GM19193 (cell line): ENCODE results near the gene ISG20.

ENCODE experiments used
- POLR2A ChIP-seq: IDR thresholded peaks from 4 replicates; pipeline ENCODE4 v1.6.1; 2011; ENCODE audit not compliant: insufficient read depth, insufficient read length; ENCODE audit errors: extremely low read depth

The ISG20 gene

DNA sequence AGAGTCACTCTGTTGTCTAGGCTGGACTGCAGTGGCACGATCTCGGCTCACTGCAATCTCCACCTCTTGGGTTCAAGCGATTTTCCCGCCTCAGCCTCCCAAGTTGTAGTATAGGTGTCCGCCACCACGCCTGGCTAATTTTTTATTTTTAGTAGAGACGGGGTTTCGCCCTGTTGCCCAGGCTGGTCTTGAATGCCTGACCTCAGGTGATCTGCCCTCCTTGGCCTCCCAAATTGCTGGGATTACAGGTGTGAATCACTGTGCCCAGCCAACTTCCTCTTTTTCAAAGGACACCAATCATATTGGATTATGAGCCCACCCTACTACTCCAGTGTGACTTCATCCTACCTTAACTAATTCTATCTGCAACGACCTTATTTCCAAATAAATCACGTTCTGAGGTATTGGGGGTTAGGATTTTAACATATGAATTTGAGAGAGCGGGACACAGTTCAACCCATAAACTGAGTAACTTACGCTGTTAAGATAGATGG, 3.2 kb downstream of the ISG20 start:
- TF ChIP-seq POLR2A, result no peak

DNA sequence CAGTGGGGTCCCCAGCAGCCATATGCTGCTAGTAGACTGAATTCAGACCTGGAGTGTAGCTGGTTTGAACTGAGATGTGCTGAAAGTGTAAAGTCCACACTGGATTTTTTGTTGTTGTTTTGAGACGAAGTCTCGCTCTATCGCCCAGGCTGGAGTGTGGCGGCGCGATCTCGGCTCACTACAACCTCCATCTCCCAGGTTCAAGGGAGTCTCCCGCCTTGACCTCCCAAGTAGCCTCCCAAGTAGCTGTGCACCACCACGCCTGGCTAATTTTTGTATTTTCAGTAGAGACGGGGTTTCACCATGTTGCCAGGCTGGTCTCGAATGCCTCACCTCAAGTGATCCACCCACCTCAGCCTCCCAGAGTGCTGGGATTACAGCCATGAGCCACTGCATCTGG, 3.7 kb downstream of the ISG20 start:
- peak; percentile 11 for TF ChIP-seq POLR2A

DNA sequence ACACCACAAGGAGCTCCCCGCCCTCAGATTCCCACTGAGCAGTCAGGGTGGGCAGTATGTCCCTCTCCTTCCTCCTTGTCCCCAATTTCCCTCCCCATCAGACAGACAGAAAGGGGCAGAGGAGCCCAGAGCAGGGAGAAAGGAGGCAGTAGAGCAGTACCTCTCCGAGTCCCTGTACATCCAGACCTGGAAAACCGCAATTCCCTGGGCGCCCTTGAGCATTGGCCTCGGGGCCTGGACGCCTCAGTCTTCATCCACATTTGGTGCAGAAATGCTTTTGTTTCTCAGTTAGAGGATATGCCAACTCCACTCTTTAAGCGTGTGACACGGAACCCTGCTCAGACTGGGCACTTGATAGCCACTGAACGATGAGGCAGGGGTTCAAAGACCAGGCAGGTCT, 5.9 kb downstream of the ISG20 start:
- no peak for TF ChIP-seq POLR2A

DNA sequence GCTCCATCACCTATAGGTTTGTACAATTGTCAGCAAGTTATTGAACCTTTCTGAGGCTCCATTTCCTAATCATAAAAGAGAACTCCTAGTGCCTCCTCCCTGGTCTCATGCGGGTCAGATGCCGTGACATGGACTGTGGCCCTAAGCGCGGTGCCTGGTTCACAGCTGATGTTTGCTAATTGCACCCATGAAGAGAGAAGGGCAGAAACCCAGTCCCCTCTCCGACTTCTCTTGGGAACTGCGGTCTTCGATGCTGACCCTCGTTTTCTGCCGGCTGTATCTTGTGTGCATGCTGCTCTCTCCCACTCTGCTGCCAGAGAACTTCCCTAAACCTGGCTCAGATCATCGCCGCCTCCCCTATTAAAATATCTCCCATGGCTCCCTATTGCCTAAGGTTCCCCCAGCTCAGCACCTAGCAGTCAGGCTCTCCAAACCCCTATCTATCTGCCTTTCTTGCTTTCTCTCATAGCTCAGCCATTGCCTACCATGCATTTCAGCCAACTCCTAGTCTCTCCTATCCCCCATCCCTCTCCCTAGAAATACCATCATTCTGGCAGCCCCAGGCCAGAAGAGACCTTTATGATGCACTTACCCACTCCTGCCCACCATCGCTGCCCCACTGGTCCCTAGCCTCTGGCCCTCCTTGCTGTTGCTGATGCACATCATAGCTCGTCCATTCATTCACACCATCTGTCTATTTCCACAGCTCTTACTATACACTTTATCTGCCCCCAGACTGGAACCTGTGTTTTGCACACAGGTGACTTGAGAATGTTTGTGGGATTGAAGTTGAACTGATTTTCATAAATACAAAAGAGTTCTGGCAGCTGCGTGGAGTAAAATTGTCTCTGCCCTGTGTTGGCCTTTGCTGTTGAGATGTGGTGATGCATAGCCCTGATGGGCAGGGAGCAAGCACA, 6.6 kb downstream of the ISG20 start:
- TF ChIP-seq POLR2A, result peak; percentile 32

DNA sequence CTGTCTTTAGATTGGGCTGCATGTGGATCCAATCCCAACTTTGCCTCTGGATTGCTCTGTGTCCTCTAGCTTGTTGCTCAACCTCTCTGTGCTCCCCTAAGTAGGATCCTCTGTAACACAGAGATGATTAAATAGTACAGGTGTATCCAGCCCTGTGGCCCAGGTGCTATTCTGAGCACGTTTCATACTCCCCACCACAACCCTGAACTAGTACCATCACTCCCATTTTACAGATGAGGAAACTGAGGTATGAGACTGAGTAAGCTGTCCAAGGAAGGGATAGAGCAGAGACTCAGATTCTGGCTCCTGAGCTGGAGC, 7.2 kb downstream of the ISG20 start:
- TF ChIP-seq POLR2A, result no peak

DNA sequence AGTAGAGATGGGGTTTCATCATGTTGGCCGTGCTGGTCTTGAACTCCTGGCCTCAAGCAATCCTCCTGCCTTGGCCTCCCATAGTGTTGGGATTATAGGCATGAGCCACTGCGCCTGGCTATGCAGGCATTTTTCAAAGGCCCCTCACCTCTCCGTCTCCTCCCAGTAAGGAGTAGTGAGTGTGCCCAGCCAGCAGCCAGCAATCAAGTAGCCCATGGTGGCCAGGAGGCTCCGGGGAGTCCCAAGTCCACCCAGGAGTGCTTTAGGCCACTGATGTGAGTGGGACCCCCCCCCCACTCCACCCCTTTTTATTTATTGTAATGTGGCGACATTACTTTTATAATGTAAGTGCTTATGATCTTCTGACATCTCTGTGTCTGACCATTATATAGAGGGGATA, 8.1 kb downstream of the ISG20 start:
- no peak for TF ChIP-seq POLR2A

GRCh38 chr15:88647351-88648105, 8.7 kb downstream of the ISG20 start:
- TF ChIP-seq POLR2A, result no peak

GRCh38 chr15:88648357-88649214, 9.8 kb downstream of the ISG20 start:
- TF ChIP-seq POLR2A, result no peak

GRCh38 chr15:88649286-88649733, 10.5 kb downstream of the ISG20 start:
- peak; percentile 1 for TF ChIP-seq POLR2A

GRCh38 chr15:88649753-88650551, 11.1 kb downstream of the ISG20 start:
- no peak for TF ChIP-seq POLR2A

DNA sequence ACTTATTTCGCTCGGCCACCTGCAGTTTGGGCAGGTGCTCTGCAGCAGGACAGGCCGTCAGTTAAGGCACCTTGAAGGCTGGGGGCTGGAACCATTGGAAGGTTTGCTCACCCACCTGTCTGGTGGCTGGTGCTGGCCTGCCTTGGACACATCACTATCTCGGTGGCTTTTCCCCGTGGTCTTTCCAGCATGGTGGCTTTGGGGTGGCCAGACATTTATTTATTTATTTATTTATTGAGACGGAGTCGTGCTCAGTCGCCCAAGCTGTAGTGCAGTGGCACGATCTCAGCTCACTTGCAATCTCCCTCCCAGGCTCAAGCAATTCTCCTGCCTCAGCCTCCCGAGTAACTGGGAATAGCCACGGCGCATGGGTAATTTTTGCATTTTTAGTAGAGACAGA, 11.7 kb downstream of the ISG20 start:
- no peak for TF ChIP-seq POLR2A

DNA sequence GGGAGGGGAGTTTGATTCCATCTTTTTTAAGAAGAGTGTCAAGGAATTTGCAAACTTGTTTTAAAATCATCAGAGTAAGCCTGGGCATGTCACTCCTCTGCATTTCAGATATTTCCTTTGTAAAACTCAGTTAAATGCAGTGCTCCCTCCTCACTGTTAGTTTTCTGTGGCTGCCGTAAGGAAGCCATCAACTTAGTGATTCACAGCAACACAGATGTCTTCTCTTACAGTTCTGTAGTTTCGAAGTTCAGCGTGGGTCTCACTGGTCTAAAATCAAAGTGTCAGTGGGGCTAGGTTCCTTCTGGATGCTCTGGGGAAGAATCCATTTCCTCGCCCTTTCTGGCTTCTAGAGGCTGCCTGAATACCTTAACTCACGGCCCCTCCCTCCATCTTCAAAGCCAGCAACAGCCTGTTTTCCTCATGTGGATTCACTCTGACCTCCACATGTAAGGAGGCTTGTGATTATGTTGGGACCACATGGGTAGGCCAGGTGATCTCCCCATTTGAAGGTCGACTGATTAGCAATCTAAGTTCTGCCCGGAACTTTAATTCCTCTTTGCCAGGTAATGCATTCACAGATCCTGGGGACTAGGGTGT, 12.4 kb downstream of the ISG20 start:
- TF ChIP-seq POLR2A, result no peak

DNA sequence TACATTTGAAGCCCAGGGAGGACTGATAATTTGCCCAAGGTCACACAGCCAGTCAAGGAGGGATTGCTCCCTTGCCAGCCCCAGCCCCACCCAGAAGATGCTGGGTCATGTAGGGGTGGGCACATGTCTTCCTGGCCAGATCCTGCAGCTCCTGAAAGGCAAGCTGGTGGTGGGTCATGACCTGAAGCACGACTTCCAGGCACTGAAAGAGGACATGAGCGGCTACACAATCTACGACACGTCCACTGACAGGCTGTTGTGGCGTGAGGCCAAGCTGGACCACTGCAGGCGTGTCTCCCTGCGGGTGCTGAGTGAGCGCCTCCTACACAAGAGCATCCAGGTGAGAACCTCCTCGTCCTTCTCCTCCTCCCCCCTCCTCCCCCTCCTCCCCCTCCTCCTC, 13.2 kb downstream of the ISG20 start:
- TF ChIP-seq POLR2A, result no peak
